Measurements from ENCODE around the gene PDCD10. TPM values are rescaled to one million over a fixed set of nuclear protein-coding genes. Genes with fewer than 3 reads are reported as not detected.

PDCD10 gene
- total RNA-seq, 1 donor from 2014 or later = 74.6 TPM

DNA sequence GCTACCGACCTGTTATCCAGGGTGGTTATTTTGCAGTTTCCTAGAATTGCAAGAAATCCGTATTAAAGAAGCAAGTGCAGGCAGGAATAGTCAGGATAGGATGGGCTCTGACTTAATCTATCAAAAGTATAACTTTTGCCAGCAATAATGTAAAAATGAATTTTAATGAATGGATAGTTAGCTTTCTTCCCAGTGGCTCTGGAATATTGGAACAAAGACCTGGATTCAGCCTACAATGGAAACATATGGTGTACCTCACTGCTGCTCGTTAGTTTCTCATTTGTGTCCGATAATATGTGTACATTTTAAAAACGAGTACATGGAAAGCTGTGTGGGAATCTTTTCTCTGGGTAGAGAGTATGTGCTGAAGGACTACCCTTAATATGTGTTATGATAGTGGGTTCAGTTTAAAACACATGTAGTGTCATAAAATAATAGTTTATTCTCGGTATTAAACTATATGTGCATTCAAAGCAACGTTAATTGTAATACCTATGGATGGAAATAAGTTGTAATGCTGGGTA, 1.6 kb upstream of the PDCD10 start:
- Mint-ChIP-seq H3K27me3 (ENCODE audit: unreplicated experiment) (no peaks in the 10 kb centered on the region), H3K9me3 (ENCODE audit: unreplicated experiment) (no peaks in the 10 kb centered on the region), H3K27ac (ENCODE audit: unreplicated experiment) (peak overlapping the region; percentile 30), H3K4me3 (ENCODE audit: unreplicated experiment) (no peak overlapping the region), H3K4me1 (ENCODE audit: unreplicated experiment) (peaks cover 19% of the 10 kb centered on the region), H3K36me3 (ENCODE audit: low read depth, unreplicated experiment) (peaks cover 3% of the 10 kb centered on the region)
- no peak for DNase-seq (ENCODE audit: low spot score)
- TF ChIP-seq, protein P1, sequence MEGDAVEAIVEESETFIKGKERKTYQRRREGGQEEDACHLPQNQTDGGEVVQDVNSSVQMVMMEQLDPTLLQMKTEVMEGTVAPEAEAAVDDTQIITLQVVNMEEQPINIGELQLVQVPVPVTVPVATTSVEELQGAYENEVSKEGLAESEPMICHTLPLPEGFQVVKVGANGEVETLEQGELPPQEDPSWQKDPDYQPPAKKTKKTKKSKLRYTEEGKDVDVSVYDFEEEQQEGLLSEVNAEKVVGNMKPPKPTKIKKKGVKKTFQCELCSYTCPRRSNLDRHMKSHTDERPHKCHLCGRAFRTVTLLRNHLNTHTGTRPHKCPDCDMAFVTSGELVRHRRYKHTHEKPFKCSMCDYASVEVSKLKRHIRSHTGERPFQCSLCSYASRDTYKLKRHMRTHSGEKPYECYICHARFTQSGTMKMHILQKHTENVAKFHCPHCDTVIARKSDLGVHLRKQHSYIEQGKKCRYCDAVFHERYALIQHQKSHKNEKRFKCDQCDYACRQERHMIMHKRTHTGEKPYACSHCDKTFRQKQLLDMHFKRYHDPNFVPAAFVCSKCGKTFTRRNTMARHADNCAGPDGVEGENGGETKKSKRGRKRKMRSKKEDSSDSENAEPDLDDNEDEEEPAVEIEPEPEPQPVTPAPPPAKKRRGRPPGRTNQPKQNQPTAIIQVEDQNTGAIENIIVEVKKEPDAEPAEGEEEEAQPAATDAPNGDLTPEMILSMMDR (IDR thresholded peaks at IDR 0.05; ENCODE audit: unreplicated experiment) = no peak

- no peaks in the 10 kb centered on the region for H3K27me3 Mint-ChIP-seq (ENCODE audit: unreplicated experiment)
- peak within 1 kb of the TSS; percentile 30 for H3K27ac Mint-ChIP-seq (ENCODE audit: unreplicated experiment)
- peaks cover 19% of the 10 kb centered on the region for H3K4me1 Mint-ChIP-seq (ENCODE audit: unreplicated experiment)
- H3K36me3 Mint-ChIP-seq (ENCODE audit: low read depth, unreplicated experiment) = peaks cover 3% of the 10 kb centered on the region
- no peak within 1 kb of the TSS for H3K4me3 Mint-ChIP-seq (ENCODE audit: unreplicated experiment)
- DNase-seq (ENCODE audit: low spot score) = peak; percentile 85
- TF ChIP-seq, protein P1 (IDR thresholded peaks at IDR 0.05; ENCODE audit: unreplicated experiment) = no peak
- no peaks in the 10 kb centered on the region for H3K9me3 Mint-ChIP-seq (ENCODE audit: unreplicated experiment)
Measured at GRCh38 chr3:167735233-167736138, 794 bp upstream of the PDCD10 start, which contains the start of gene SERPINI1. TSS of gene SERPINI1 (plus strand) at chr3:167735721. CDS start at chr3:167789129, 53,408 bp downstream.

DNA sequence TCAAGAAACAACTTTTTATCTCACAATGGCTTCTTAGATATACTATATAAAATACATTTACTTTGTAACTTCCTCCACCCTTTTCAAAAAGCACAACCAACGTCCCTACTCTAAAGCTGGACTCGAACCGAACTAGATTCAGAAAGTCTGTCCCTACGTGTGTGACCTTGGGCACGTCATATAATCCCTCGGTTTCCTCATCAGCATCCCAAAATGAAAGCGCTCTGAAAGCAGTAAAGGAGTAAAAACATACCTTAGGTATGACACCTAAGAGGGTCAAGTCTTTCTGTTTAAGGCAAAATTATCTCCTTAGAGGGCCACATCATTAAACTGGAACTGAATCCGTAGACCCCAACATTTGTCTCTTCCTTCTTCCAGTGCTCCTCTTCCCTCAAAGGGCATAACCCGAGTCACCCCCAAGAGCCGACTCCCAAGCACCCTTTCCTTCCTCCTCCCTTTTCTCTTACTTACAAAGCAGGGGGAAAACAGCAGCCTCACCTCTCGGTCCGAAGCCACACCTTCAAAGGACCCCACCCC, 663 bp downstream of the PDCD10 start:
- no peak overlapping the region for H3K27ac Mint-ChIP-seq (ENCODE audit: unreplicated experiment)
- H3K27me3 Mint-ChIP-seq (ENCODE audit: unreplicated experiment) = no peaks in the 10 kb centered on the region
- no peak overlapping the region for H3K4me3 Mint-ChIP-seq (ENCODE audit: unreplicated experiment)
- DNase-seq (ENCODE audit: low spot score) = no peak
- TF ChIP-seq, protein P1 (IDR thresholded peaks at IDR 0.05; ENCODE audit: unreplicated experiment) = no peak
- H3K9me3 Mint-ChIP-seq (ENCODE audit: unreplicated experiment) = no peaks in the 10 kb centered on the region
- H3K4me1 Mint-ChIP-seq (ENCODE audit: unreplicated experiment) = peaks cover 23% of the 10 kb centered on the region
- H3K36me3 Mint-ChIP-seq (ENCODE audit: low read depth, unreplicated experiment) = peaks cover 3% of the 10 kb centered on the region

DNA sequence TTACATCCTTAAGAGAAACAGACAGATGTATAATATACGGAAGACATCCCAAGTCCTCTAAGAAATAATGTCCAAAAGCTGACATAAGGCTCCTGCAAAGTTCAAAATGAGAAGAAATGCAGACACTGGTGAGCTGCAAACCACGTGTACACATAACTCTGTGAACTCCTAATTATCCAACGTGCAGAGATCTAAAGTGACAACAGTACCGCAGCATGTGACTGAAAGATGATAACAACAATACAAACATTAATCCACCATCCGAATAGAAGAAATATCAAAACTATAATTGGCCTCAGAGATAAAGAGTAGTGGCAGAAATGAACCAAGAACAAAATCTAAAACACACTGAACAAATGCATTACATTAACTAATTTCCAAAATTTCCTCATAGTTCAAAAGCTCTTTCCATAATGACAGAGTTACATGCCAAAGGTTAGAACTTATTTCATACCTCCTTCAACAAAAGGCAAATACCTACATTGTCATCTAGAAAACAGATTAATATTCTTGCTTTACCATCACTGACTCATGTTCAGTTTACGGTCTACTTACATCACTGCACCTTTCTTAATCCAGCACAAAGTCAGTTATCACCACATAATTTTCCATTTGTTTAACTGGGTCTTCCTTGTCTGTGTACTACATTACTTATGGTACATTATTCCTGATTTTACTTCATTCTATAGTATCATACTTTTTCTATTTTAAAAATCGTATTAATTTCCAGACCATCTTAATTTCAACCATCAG, 2.2 kb downstream of the PDCD10 start:
- TF ChIP-seq, protein P1 (IDR thresholded peaks at IDR 0.05; ENCODE audit: unreplicated experiment) = no peak
- peaks cover 3% of the 10 kb centered on the region for H3K36me3 Mint-ChIP-seq (ENCODE audit: low read depth, unreplicated experiment)
- no peak overlapping the region for H3K27ac Mint-ChIP-seq (ENCODE audit: unreplicated experiment)
- no peaks in the 10 kb centered on the region for H3K27me3 Mint-ChIP-seq (ENCODE audit: unreplicated experiment)
- no peaks in the 10 kb centered on the region for H3K9me3 Mint-ChIP-seq (ENCODE audit: unreplicated experiment)
- peak overlapping the region; percentile 48 for H3K4me3 Mint-ChIP-seq (ENCODE audit: unreplicated experiment)
- peaks cover 27% of the 10 kb centered on the region for H3K4me1 Mint-ChIP-seq (ENCODE audit: unreplicated experiment)
- DNase-seq (ENCODE audit: low spot score) = no peak

Measured in endothelial cell (in vitro differentiated cells).